Colonic mucosa (tissue), 4 donors: ENCODE measurements around the gene RARA. TPM values are rescaled to one million over a fixed set of nuclear protein-coding genes. Genes with fewer than 3 reads are reported as not detected.
A peak's percentile ranks its signal among the peaks of the same experiment; 100 is the strongest.
"Not testable (repeated sequence)": the region's sequence is repeated elsewhere in the genome, so short reads cannot be mapped to it uniquely, and the experiment has no call there.

Experiments used
- DNase-seq: peaks from one replicate; pipeline ENCODE4 v3.0.0-alpha.2; 2020
- H3K27ac ChIP-seq: fragments of 200-600 bp; one replicate; pipeline ENCODE4 v1.8.0; 2021
- H3K27me3 ChIP-seq: fragments of 200-600 bp; one replicate; pipeline ENCODE4 v1.8.0; 2021
- H3K36me3 ChIP-seq: fragments of 200-600 bp; one replicate; pipeline ENCODE4 v1.8.0; 2021
- H3K4me1 ChIP-seq: fragments of 200-600 bp; one replicate; pipeline ENCODE4 v1.8.0; 2021; ENCODE audit warnings: mild to moderate bottlenecking
- H3K4me3 ChIP-seq: fragments of 200-600 bp; one replicate; pipeline ENCODE4 v1.8.0; 2021
- H3K9ac ChIP-seq, 2 donors: one replicate each; pipeline ENCODE4 v1.7.0; 2013; ENCODE audit warnings: control low read depth in 2 of 2, low read depth in 2 of 2, low read length in 2 of 2
- H3K9me3 ChIP-seq: fragments of 200-600 bp; one replicate; pipeline ENCODE4 v1.8.0; 2021
- intact Hi-C: fragments of 100-400 bp; cut with DNase I; formaldehyde crosslinking; loops from one replicate; pipeline ENCODE4 v1.14.1; 2022
- total RNA-seq, 2 donors: library from RNA; stranded (reverse); fragmentation: NEBNext Ultra II Directional in 1 of 2; extraction: Animal tissue kit (Norgen Biotek cat#: 25700) in 1 of 2; gene quantifications; one replicate each; pipeline ENCODE4 v1.2.1, GENCODE V29; 2021
- TF ChIP-seq, protein P1 (sequence below): fragments of 200-600 bp; IDR thresholded peaks from one replicate; pipeline ENCODE4 v1.8.0; 2022; ENCODE audit warnings: antibody characterized with exemption, mild to moderate bottlenecking
- donor health status: healthy.
- donor health status: DM: no; HTN: no; CAD: no.
- donor health status: DM: no; HTN: no; CAD: no.

Gene RARA
- total RNA-seq, 2 donors from 2014 or later: 25.6 to 46.7 TPM

DNA sequence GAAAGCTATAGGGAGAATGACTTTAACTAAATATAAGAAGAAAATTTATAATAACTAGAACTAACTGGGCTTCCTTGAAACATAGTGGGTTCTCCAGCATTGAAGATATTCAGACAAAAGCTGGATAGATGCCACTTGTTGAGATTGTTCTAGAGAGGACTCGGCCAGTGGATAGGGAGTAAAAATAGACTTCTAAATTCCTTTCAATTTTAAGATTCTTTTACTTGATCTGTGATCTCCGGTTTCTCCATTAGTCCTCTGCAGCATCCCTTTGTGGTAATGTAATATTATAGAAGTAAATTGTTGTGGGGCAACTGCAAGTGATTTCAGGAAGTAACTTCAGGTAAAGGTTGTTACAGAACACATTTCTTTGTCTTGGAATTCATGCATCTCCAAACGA is 10.3 kb upstream of the RARA start:
- no peak overlapping the region for H3K9ac ChIP-seq
- H3K36me3 ChIP-seq: no peaks in the 10 kb centered on the region
- no peaks in the 10 kb centered on the region for H3K27me3 ChIP-seq
- no peak overlapping the region for H3K27ac ChIP-seq
- H3K4me3 ChIP-seq: no peak overlapping the region
- H3K9me3 ChIP-seq: no peaks in the 10 kb centered on the region
- intact Hi-C loops: loop anchor here (10.0 kb wide), 1 partner anchor 284 kb away; the partner anchor contains the start of gene CSF3
- DNase-seq: no peak
- TF ChIP-seq, protein P1, sequence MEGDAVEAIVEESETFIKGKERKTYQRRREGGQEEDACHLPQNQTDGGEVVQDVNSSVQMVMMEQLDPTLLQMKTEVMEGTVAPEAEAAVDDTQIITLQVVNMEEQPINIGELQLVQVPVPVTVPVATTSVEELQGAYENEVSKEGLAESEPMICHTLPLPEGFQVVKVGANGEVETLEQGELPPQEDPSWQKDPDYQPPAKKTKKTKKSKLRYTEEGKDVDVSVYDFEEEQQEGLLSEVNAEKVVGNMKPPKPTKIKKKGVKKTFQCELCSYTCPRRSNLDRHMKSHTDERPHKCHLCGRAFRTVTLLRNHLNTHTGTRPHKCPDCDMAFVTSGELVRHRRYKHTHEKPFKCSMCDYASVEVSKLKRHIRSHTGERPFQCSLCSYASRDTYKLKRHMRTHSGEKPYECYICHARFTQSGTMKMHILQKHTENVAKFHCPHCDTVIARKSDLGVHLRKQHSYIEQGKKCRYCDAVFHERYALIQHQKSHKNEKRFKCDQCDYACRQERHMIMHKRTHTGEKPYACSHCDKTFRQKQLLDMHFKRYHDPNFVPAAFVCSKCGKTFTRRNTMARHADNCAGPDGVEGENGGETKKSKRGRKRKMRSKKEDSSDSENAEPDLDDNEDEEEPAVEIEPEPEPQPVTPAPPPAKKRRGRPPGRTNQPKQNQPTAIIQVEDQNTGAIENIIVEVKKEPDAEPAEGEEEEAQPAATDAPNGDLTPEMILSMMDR: no peak
- peaks cover 4% of the 10 kb centered on the region for H3K4me1 ChIP-seq

DNA sequence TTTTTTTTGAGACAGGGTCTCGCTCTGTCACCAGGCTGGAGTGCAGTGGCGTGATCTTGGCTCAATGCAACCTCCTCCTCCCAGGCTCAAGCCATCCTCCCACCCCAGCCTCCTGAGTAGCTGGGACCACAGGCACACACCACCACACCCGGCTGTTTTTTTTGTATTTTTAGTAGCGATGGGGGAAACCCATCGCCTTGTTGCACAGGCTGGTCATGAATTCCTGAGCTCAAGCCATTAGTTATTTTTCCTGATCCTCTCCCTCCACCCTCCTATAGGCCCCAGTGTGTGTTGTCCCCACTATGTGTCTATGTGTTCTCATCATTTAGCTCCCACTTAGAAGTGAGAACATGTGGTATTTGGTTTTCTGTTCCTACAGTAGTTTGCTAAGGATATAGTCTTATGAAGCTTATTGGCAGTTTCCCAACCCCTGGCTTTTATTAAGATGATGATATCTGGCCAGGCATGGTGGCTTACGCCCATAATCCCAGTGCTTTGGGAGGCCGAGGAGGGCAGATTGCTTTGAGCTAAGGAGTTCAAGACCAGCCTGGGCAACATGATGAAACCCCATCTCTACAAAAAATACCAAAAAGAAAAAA is 9.7 kb upstream of the RARA start:
- not testable (repeated sequence) for H3K27ac ChIP-seq, H3K9me3 ChIP-seq, DNase-seq, H3K36me3 ChIP-seq, H3K4me1 ChIP-seq, H3K4me3 ChIP-seq, H3K9ac ChIP-seq, H3K27me3 ChIP-seq
- intact Hi-C loops: loop anchor here (10.0 kb wide), 1 partner anchor 284 kb away; the partner anchor contains the start of gene CSF3

DNA sequence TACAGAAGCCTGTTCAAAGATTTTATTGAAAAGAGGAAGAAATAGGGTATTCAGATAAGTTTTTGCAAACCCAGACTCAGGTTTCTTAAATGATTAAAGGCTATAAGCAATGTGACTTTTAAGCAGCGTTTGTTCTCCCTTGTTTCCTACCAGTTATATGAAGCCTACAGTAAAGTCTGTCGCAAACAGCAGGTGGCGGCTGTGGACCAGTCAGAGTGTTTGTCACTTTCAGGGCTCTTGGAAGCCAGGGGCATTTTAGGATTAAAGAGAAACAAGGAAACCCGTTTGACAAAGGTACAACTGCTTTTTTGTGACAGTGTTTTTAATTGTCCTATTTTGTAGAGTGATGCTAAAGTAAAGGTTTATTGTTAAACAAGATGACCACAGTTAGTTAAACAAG is 7.7 kb upstream of the RARA start:
- H3K4me3 ChIP-seq: no peak overlapping the region
- TF ChIP-seq, protein P1: peak; percentile 42
- DNase-seq: no peak
- H3K4me1 ChIP-seq: peaks cover 4% of the 10 kb centered on the region
- H3K9me3 ChIP-seq: no peaks in the 10 kb centered on the region
- no peaks in the 10 kb centered on the region for H3K27me3 ChIP-seq
- no peaks in the 10 kb centered on the region for H3K36me3 ChIP-seq
- H3K27ac ChIP-seq: no peak overlapping the region
- H3K9ac ChIP-seq: no peak overlapping the region
- intact Hi-C loops: no loop called here

DNA sequence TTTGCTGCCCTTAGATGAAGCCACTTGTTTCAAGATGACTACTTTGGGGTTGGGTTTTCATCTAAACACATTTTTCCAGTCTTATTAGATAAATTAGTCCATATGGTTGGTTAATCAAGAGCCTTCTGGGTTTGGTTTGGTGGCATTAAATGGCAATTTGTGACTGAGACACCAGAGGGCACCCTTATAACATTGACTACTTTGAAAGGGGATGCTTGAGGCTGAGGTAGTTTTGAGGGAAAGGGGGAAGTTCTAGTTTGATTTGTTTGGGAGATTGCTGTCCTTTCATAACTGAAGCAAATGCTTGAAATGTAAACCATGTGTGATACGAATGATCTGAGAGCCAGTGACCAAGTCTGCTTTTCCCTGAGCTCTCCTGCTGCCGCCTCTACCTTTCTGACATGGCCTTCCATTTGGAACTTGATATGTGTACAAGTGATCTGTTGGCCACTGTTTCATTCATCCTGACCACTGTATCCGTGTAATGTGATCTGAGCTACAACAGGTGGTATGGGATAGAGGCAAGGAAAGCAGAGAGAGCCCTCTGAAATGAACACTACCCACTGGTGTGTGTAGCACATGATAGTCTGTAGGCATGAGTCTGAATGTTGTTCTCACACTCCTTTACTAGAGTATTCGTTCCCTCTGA is 5.8 kb upstream of the RARA start:
- no peaks in the 10 kb centered on the region for H3K9me3 ChIP-seq
- no peaks in the 10 kb centered on the region for H3K36me3 ChIP-seq
- peak; percentile 71 for DNase-seq
- no peaks in the 10 kb centered on the region for H3K27me3 ChIP-seq
- intact Hi-C loops: loop anchor here (1.0 kb wide), 1 partner anchor 52 kb away; no protein-coding TSS in a partner anchor
- H3K27ac ChIP-seq: no peak overlapping the region
- no peak overlapping the region for H3K4me3 ChIP-seq
- TF ChIP-seq, protein P1: peak; percentile 70
- H3K9ac ChIP-seq: no peak overlapping the region
- H3K4me1 ChIP-seq: peaks cover 9% of the 10 kb centered on the region

DNA sequence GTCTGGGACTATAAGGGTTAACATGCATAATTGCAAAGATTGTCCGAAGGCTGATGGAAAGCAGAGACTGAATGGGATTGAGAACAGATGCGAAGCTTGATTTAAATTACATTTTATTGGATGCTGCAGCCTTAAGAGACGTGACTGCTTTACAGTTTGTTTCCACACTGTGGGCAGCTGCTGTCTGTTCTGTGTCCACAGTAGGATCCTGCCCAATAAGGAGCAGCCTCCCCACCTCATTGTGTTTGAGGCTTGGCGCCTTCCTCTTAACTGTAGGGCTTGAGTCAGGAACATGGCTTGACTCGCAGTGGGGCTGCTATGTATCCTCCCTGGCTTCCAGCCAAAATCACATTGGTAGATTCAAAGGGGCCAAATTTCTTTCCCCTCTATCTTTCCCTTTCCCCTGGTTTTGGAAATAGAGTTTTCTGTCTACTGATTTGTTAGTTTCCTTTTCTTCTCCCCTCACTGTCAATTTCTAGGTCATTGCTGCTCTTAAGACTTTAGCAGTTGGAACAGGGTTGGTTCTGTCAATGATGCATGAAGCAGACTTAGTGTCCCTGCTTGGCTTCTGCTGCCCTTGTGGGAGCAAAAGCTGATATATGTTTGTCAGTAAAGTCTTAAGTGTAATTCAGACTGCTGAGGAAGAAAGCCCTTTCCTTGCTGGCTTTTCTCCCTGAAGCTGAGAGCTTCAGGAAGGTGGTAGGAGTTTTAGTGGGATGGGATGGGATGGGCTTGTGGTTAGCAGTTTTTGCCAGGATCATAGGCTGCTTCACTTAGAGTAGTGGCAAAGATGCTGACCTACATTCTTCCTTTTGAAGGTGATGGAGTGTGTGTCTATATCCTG is 5.0 kb upstream of the RARA start:
- Histone ChIP-seq H3K4me1 (peaks cover 13% of the 10 kb centered on the region), H3K9ac (peak overlapping the region in 1 of 2 donors; percentile 3), H3K36me3 (no peaks in the 10 kb centered on the region), H3K27ac (peak overlapping the region; percentile 26), H3K4me3 (no peak overlapping the region), H3K9me3 (no peaks in the 10 kb centered on the region), H3K27me3 (no peaks in the 10 kb centered on the region)
- DNase-seq: no peak
- intact Hi-C loops: loop anchor here (1.0 kb wide), 1 partner anchor 51 kb away; no protein-coding TSS in a partner anchor
- TF ChIP-seq, protein P1: no peak

DNA sequence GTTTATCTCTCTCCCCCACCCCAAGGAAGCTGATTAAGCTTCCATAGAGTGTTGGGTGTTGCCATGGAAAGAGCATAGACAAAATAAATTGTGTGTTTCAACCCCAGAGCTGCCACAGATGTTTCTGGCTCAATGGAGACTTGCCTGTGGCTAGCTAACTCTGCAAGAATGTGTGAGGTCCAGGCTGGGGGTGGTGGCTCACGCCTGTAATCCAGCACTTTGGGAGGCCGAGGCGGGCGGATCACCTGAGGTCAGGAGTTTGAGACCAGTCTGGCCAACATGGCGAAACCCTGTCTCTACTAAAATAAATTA is 4.5 kb upstream of the RARA start:
- H3K9me3 ChIP-seq, intact Hi-C loops, H3K36me3 ChIP-seq, H3K4me3 ChIP-seq, H3K27ac ChIP-seq, DNase-seq, H3K27me3 ChIP-seq: not testable (repeated sequence)
- H3K9ac ChIP-seq: peak overlapping the region in 1 of 2 donors; percentile 3
- H3K4me1 ChIP-seq: peaks cover 13% of the 10 kb centered on the region

DNA sequence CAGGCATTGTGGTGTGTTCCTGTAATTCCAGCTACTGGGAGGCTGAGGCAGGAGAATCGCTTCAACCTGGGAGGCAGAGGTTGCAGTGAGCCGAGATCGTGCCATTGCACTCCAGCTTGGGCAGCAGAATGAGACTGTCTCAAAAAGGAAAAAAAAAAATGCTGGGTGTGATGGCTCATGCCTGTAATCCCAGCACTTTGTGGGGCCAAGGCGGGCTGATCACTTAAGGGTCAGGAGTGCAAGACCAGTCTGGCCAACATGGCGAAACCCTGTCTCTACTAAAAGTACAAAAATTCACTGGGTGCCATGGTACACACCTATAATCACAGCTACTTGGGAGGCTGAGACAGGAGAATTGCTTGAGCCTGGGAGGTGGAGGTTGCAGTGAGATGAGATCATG is 4.1 kb upstream of the RARA start:
- peaks cover 13% of the 10 kb centered on the region for H3K4me1 ChIP-seq
- H3K27ac ChIP-seq, H3K9ac ChIP-seq, H3K9me3 ChIP-seq, intact Hi-C loops, H3K36me3 ChIP-seq, H3K27me3 ChIP-seq, H3K4me3 ChIP-seq, DNase-seq: not testable (repeated sequence)
